GM23338 (cell line): ENCODE measurements around the gene PHYHIPL. TPM values are rescaled to one million over a fixed set of nuclear protein-coding genes. Genes with fewer than 3 reads are reported as not detected.

ENCODE experiments used
- ATAC-seq: fragments of 200-7000 bp; cut with Tn5 transposase; 3 replicates; pipeline ENCODE4 v1.9.1; 2020
- DNase-seq: peaks from one replicate; pipeline ENCODE4 v3.0.0-alpha.2; 2015; ENCODE audit warnings: low spot score
- H2AFZ ChIP-seq: fragments of 200-600 bp; sonication (generic); 2 replicates; pipeline ENCODE4 v1.8.0; 2016; ENCODE audit warnings: antibody characterized with exemption, mild to moderate bottlenecking, moderate library complexity
- H3F3A ChIP-seq: fragments of 200-600 bp; sonication (generic); replicated peaks from 2 replicates; pipeline ENCODE4 v1.8.0; 2017; ENCODE audit warnings: antibody characterized with exemption, mixed run types, low read depth
- H3K27ac ChIP-seq: fragments of 200-600 bp; sonication (generic); 2 replicates; pipeline ENCODE4 v1.6.1; 2016; ENCODE audit warnings: low read depth
- H3K27me3 ChIP-seq: fragments of 200-600 bp; sonication (generic); 2 replicates; pipeline ENCODE4 v1.8.0; 2016; ENCODE audit warnings: mild to moderate bottlenecking, mixed run types, moderate library complexity; ENCODE audit not compliant: insufficient read depth
- H3K36me3 ChIP-seq: fragments of 200-600 bp; sonication (generic); 2 replicates; pipeline ENCODE4 v1.8.0; 2016; ENCODE audit warnings: mild to moderate bottlenecking; ENCODE audit not compliant: insufficient read depth
- H3K4me1 ChIP-seq: fragments of 200-600 bp; sonication (generic); 2 replicates; pipeline ENCODE4 v1.8.0; 2016; ENCODE audit warnings: mild to moderate bottlenecking, moderate library complexity; ENCODE audit not compliant: insufficient read depth
- H3K4me2 ChIP-seq: fragments of 200-600 bp; sonication (generic); 2 replicates; pipeline ENCODE4 v1.7.1; 2017; ENCODE audit warnings: mixed run types
- H3K4me3 ChIP-seq: fragments of 200-600 bp; sonication (generic); 2 replicates; pipeline ENCODE4 v1.6.1; 2016; ENCODE audit warnings: mixed run types
- H3K79me2 ChIP-seq: fragments of 200-600 bp; sonication (generic); replicated peaks from 2 replicates; pipeline ENCODE4 v1.8.0; 2017; ENCODE audit warnings: mild to moderate bottlenecking; ENCODE audit not compliant: insufficient read depth
- H3K9me2 ChIP-seq: fragments of 200-600 bp; sonication (generic); 2 replicates; pipeline ENCODE4 v1.8.0; 2017; ENCODE audit not compliant: insufficient read depth
- H4K20me1 ChIP-seq: fragments of 200-600 bp; sonication (generic); replicated peaks from 2 replicates; pipeline ENCODE4 v1.8.0; 2017; ENCODE audit warnings: mild to moderate bottlenecking; ENCODE audit not compliant: insufficient read depth
- H3K27ac Mint-ChIP-seq: 2 replicates; pipeline ENCODE4 v1.8.0; 2020; ENCODE audit warnings: inconsistent platforms, mild to moderate bottlenecking, moderate library complexity, mixed read lengths
- H3K27me3 Mint-ChIP-seq: 3 replicates; pipeline ENCODE4 v1.8.0; 2022; ENCODE audit warnings: low read depth, mild to moderate bottlenecking, moderate library complexity, mixed read lengths, inconsistent platforms; ENCODE audit not compliant: insufficient read depth, poor library complexity
- H3K36me3 Mint-ChIP-seq: 3 replicates; pipeline ENCODE4 v1.8.0; 2021; ENCODE audit warnings: low read depth, mild to moderate bottlenecking, inconsistent platforms, moderate library complexity, mixed read lengths
- H3K4me1 Mint-ChIP-seq: 3 replicates; pipeline ENCODE4 v1.8.0; 2020; ENCODE audit warnings: mild to moderate bottlenecking, inconsistent platforms, mixed read lengths
- H3K4me3 Mint-ChIP-seq: 3 replicates; pipeline ENCODE4 v1.8.0; 2021; ENCODE audit warnings: moderate library complexity, mild to moderate bottlenecking, inconsistent platforms, mixed read lengths
- H3K9me3 Mint-ChIP-seq: 3 replicates; pipeline ENCODE4 v1.8.0; 2020; ENCODE audit warnings: moderate library complexity, mild to moderate bottlenecking, inconsistent platforms, mixed read lengths
- CREB1 ChIP-seq: fragments of 250-450 bp; sonication (Bioruptor Pico); IDR thresholded peaks from 2 replicates; pipeline ENCODE4 v1.5.0; 2020; ENCODE audit warnings: low read depth, mild to moderate bottlenecking, moderate library complexity
- CTCF ChIP-seq, 2 experiments: fragments of 200-600 bp in 1 of 2; sonication (generic) in 1 of 2; conservative IDR thresholded peaks; 2 replicates each; pipeline versions ENCODE4 v1.5.1 to v1.6.1; 2016 to 2017; ENCODE audit warnings: antibody characterized with exemption in 2 of 2, low read depth in 2 of 2, mild to moderate bottlenecking in 2 of 2, moderate library complexity in 1 of 2
- ETS1 ChIP-seq: IDR thresholded peaks from 2 replicates; pipeline ENCODE4 v1.6.1; 2016; ENCODE audit warnings: antibody characterized with exemption
- EZH2 ChIP-seq: fragments of 200-600 bp; sonication (generic); IDR thresholded peaks from one replicate; pipeline ENCODE4 v1.8.0; 2017; ENCODE audit warnings: antibody characterized with exemption, mild to moderate bottlenecking, low read depth; ENCODE audit not compliant: unreplicated experiment
- EZH2phosphoT487 ChIP-seq: fragments of 200-600 bp; sonication (generic); IDR thresholded peaks from one replicate; pipeline ENCODE4 v1.8.1; 2018; ENCODE audit warnings: antibody characterized with exemption; ENCODE audit not compliant: unreplicated experiment
- JUNB ChIP-seq: IDR thresholded peaks from one replicate; pipeline ENCODE4 v1.6.1; 2016; ENCODE audit warnings: antibody characterized with exemption; ENCODE audit not compliant: unreplicated experiment
- NANOG ChIP-seq: IDR thresholded peaks from 2 replicates; pipeline ENCODE4 v1.6.1; 2016; ENCODE audit warnings: antibody characterized with exemption, borderline replicate concordance
- POLR2AphosphoS5 ChIP-seq: IDR thresholded peaks from 2 replicates; pipeline ENCODE4 v1.6.1; 2016; ENCODE audit warnings: antibody characterized with exemption, low read depth
- REST ChIP-seq: IDR thresholded peaks from one replicate; pipeline ENCODE4 v1.6.1; 2018; ENCODE audit warnings: antibody characterized with exemption; ENCODE audit not compliant: unreplicated experiment
- STAT1 ChIP-seq: IDR thresholded peaks from one replicate; pipeline ENCODE4 v1.6.1; 2016; ENCODE audit warnings: antibody characterized with exemption; ENCODE audit not compliant: unreplicated experiment
- ZNF114 ChIP-seq: fragments of 250-450 bp; sonication (Bioruptor Pico); IDR thresholded peaks from 2 replicates; pipeline ENCODE4 v1.5.0; 2020; ENCODE audit warnings: mild to moderate bottlenecking, moderate library complexity
- ZNF331 ChIP-seq: fragments of 250-450 bp; sonication (Bioruptor Pico); IDR thresholded peaks from 2 replicates; pipeline ENCODE4 v1.5.0; 2020; ENCODE audit warnings: low read depth, mild to moderate bottlenecking, moderate library complexity
- ZNF462 ChIP-seq: fragments of 250-450 bp; sonication (Bioruptor Pico); IDR thresholded peaks from 2 replicates; pipeline ENCODE4 v1.5.0; 2020; ENCODE audit warnings: mild to moderate bottlenecking, moderate library complexity
- polyA plus RNA-seq: library from polyadenylated mRNA; unstranded; fragments of >200 nt; fragmentation: Nextera tagmentation; extraction: Ambion mirVana; gene quantifications from 2 replicates; pipeline ENCODE4 v1.2.1, GENCODE V29; 2016
- total RNA-seq: library from RNA; depleted of rRNA; stranded (reverse); fragments of >200 nt; shearing (Covaris generic); gene quantifications from 2 replicates; pipeline ENCODE4 v1.2.3, GENCODE V29; 2014

The PHYHIPL gene
- total and polyA plus RNA-seq, 2 experiments from 2014 or later: 0.24 to 0.27 TPM

- Mint-ChIP-seq H3K4me1 (peaks cover 19% of the 10 kb centered on the region; the same call in 2 of the 3 replicates), H3K9me3 (no peaks in the 10 kb centered on the region; the same call in 2 of the 3 replicates), H3K36me3 (no peaks in the 10 kb centered on the region), H3K27ac (no peak overlapping the region), H3K4me3 (no peak overlapping the region), H3K27me3 (peaks cover 3% of the 10 kb centered on the region)
- Histone ChIP-seq H3K9me2 (no peaks in the 10 kb centered on the region; the same call in none of the 2 replicates), H3F3A (no peaks in the 10 kb centered on the region), H3K4me2 (no peak overlapping the region), H3K36me3 (no peaks in the 10 kb centered on the region), H3K79me2 (no peaks in the 10 kb centered on the region), H3K4me1 (peaks cover 12% of the 10 kb centered on the region; the same call in 1 of the 2 replicates), H3K27ac (no peak overlapping the region), H2AFZ (no peak overlapping the region), H4K20me1 (no peaks in the 10 kb centered on the region), H3K27me3 (no peaks in the 10 kb centered on the region), H3K4me3 (no peak overlapping the region)
- no peak for DNase-seq
- ATAC-seq: no peak
- TF ChIP-seq ZNF331 (CRISPR knock-in tag) (no peak), ZNF114 (no peak), NANOG (no peak), EZH2phosphoT487 (no peak), CREB1 (no peak), ETS1 (no peak), JUNB (no peak), ZNF462 (CRISPR knock-in tag) (no peak), EZH2 (no peak), CTCF (conservative IDR thresholded peaks at IDR 0.05; ENCODE audit: low read depth in 2 of 2) (no peak), POLR2AphosphoS5 (no peak), STAT1 (no peak), REST (no peak)
These were observed 107.9 kb downstream of the PHYHIPL start for GRCh38 chr10:59284118-59284975.
